GM12878 (cell line): ENCODE measurements around the gene CACNA2D1. TPM values are rescaled to one million over a fixed set of nuclear protein-coding genes. Genes with fewer than 3 reads are reported as not detected.

Source experiments
- ATAC-seq: fragments of 200-7000 bp; cut with Tn5 transposase; 3 replicates; pipeline ENCODE4 v1.9.1; 2020; ENCODE audit warnings: mild to moderate bottlenecking, moderate library complexity
- BruUV-seq: library from RNA; stranded (reverse); fragments of 400-500 nt; replicated peaks from 2 replicates; lab custom pipeline; 2021; lab: Mats Ljungman, UMichigan
- CTCF ChIA-PET: fragments of 300-600 bp; sonication (Branson Sonifier 250); formaldehyde crosslinking; extraction: SDS; loops from one replicate; lab custom pipeline; 2021; ENCODE audit warnings: inconsistent platforms; lab: Yijun Ruan, JAX
- POLR2A ChIA-PET: fragments of 350-600 bp; formaldehyde crosslinking; extraction: SDS; loops from one replicate; lab custom pipeline; 2021; ENCODE audit warnings: inconsistent platforms; lab: Charles Lee
- RAD21 ChIA-PET: fragments of 300-600 bp; sonication (Branson Sonifier 250); formaldehyde crosslinking; loops from one replicate; lab custom pipeline; 2023; ENCODE audit warnings: antibody characterized with exemption; ENCODE audit not compliant: unreplicated experiment; lab: Charles Lee
- SMC1A ChIA-PET: fragments of 300-600 bp; sonication (Branson Sonifier 250); formaldehyde crosslinking; loops from one replicate; lab custom pipeline; 2023; ENCODE audit not compliant: unreplicated experiment, uncharacterized antibody; lab: Charles Lee
- DNase-seq: peaks from one replicate; pipeline ENCODE4 v3.0.0-alpha.2; 2011; ENCODE audit warnings: low read depth, low spot score
- FAIRE-seq: peaks from 3 replicates; lab custom pipeline; 2011; peaks lifted over from hg19 to GRCh38; lab: Jason Lieb, UNC
- H2AFZ ChIP-seq: 2 replicates; pipeline ENCODE4 v1.6.0; 2011; ENCODE audit warnings: low read depth, low read length, control low read depth; ENCODE audit not compliant: control insufficient read depth
- H3K27ac ChIP-seq: 2 replicates; pipeline ENCODE4 v1.5.1; 2011; ENCODE audit warnings: control low read depth; ENCODE audit not compliant: control insufficient read depth, insufficient read depth
- H3K27me3 ChIP-seq, 2 experiments: replicated peaks in 1 of 2; 2 replicates each; pipeline versions ENCODE4 v1.6.0 to v1.6.1; 2011; ENCODE audit warnings: low read length in 1 of 2; ENCODE audit not compliant: control insufficient read depth in 2 of 2, insufficient read depth in 2 of 2
- H3K36me3 ChIP-seq, 2 experiments: 2 replicates each; pipeline ENCODE4 v1.5.1; 2011; ENCODE audit warnings: low read length in 1 of 2; ENCODE audit not compliant: control insufficient read depth in 2 of 2, insufficient read depth in 2 of 2
- H3K4me1 ChIP-seq: 2 replicates; pipeline ENCODE4 v1.6.1; 2011; ENCODE audit warnings: mild to moderate bottlenecking, low read length, moderate library complexity, mixed read lengths; ENCODE audit not compliant: control insufficient read depth, insufficient read depth
- H3K4me2 ChIP-seq: 2 replicates; pipeline ENCODE4 v1.6.0; 2011; ENCODE audit warnings: control low read depth; ENCODE audit not compliant: control insufficient read depth, insufficient read depth
- H3K4me3 ChIP-seq: fragments of 200-600 bp; sonication (generic); 2 replicates; pipeline ENCODE4 v1.5.1; 2016
- H3K79me2 ChIP-seq: 2 replicates; pipeline ENCODE4 v1.6.0; 2011; ENCODE audit warnings: low read length; ENCODE audit not compliant: control insufficient read depth, insufficient read depth
- H3K9ac ChIP-seq: 2 replicates; pipeline ENCODE4 v1.8.0; 2011; ENCODE audit warnings: low read length, control low read depth, mixed read lengths; ENCODE audit not compliant: control insufficient read depth, insufficient read depth
- H3K9me3 ChIP-seq: replicated peaks from 3 replicates; pipeline ENCODE4 v1.5.1; 2011; ENCODE audit warnings: mild to moderate bottlenecking, low read length; ENCODE audit not compliant: control insufficient read depth, insufficient read depth
- H4K20me1 ChIP-seq: 2 replicates; pipeline ENCODE4 v1.6.0; 2011; ENCODE audit not compliant: control insufficient read depth, insufficient read depth
- EGR1 ChIP-seq, 2 experiments: IDR thresholded peaks; 1 replicate in 1 of 2; 2 replicates in 1 of 2; pipeline ENCODE4 v1.6.1; 2011 to 2012; ENCODE audit warnings: low read depth in 2 of 2, low read length in 2 of 2, borderline replicate concordance in 1 of 2, mild to moderate bottlenecking in 1 of 2, moderate library complexity in 1 of 2
- EP300 ChIP-seq, 2 experiments: fragments of 150-350 bp in 1 of 2; IDR thresholded peaks; 2 replicates each; pipeline ENCODE4 v1.6.1; 2011 to 2012; ENCODE audit warnings: low read depth in 2 of 2, low read length in 2 of 2, borderline replicate concordance in 1 of 2, improper control_type of control experiment in 1 of 2, inconsistent platforms in 1 of 2; ENCODE audit not compliant: control insufficient read depth in 1 of 2
- FOXK2 ChIP-seq: fragments of 450-650 bp; IDR thresholded peaks from 2 replicates; pipeline ENCODE4 v1.6.1; 2017; ENCODE audit warnings: mild to moderate bottlenecking, moderate library complexity
- KAT2A ChIP-seq: conservative IDR thresholded peaks from 2 replicates; pipeline ENCODE4 v1.6.1; 2011; ENCODE audit warnings: low read depth, low read length; ENCODE audit not compliant: control insufficient read depth
- NRF1 ChIP-seq: conservative IDR thresholded peaks from 2 replicates; pipeline ENCODE4 v1.6.1; 2011; ENCODE audit warnings: mild to moderate bottlenecking, low read depth, low read length, improper control_type of control experiment
- POLR2A ChIP-seq: IDR thresholded peaks from 2 replicates; pipeline ENCODE4 v1.6.1; 2011; ENCODE audit warnings: low read depth, mild to moderate bottlenecking, low read length
- SMARCA5 ChIP-seq: fragments of 450-650 bp; IDR thresholded peaks from 2 replicates; pipeline ENCODE4 v1.6.1; 2017; ENCODE audit warnings: mild to moderate bottlenecking
- ZBTB33 ChIP-seq: fragments of 450-650 bp; IDR thresholded peaks from 2 replicates; pipeline ENCODE4 v1.6.1; 2017; ENCODE audit warnings: mild to moderate bottlenecking
- ZNF207 ChIP-seq: fragments of 450-650 bp; IDR thresholded peaks from 2 replicates; pipeline ENCODE4 v1.6.1; 2014; ENCODE audit warnings: antibody characterized with exemption, mild to moderate bottlenecking, borderline replicate concordance
- ZNF24 ChIP-seq: fragments of 450-650 bp; IDR thresholded peaks from 2 replicates; pipeline ENCODE4 v1.6.1; 2017; ENCODE audit warnings: antibody characterized with exemption, mild to moderate bottlenecking
- WGBS: methylation state at CpG from one replicate; pipeline ENCODE4 v1.1.6; 2016; ENCODE audit warnings: low lambda C conversion rate; ENCODE audit not compliant: insufficient replicate concordance, insufficient coverage; ENCODE audit errors: missing lambda C conversion rate; 5-methylcytosine and 5-hydroxymethylcytosine counted together
- in situ Hi-C: fragments of 300-500 bp; cut with MboI; formaldehyde crosslinking; loops from 9 replicates; pipeline ENCODE4 v1.14.3; 2018; ENCODE audit warnings: mixed read lengths
- intact Hi-C: fragments of 100-400 bp; cut with micrococcal nuclease; formaldehyde crosslinking; loops from one replicate; pipeline ENCODE4 v1.14.2; 2022; ENCODE audit not compliant: unreplicated experiment
- polyA plus RNA-seq, 11 experiments: library from polyadenylated mRNA; depleted of rRNA in 4 of 11; unstranded in 6 of 11; stranded (reverse) in 5 of 11; fragments of >200 nt; fragmentation: Nextera tagmentation in 4 of 11; fragmentation: Illumina TruSeq in 1 of 11; extraction: Ambion mirVana in 4 of 11; extraction: Trizol in 1 of 11; gene quantifications; 1 replicate in 1 of 11; 2 replicates in 10 of 11; pipeline versions ENCODE4 v1.2.1 to v1.2.3, GENCODE V29; 2011 to 2016; ENCODE audit warnings: inconsistent platforms in 2 of 11, missing spikeins in 2 of 11, low read depth in 1 of 11
- total RNA-seq, 4 experiments: library from RNA; depleted of rRNA in 3 of 4; stranded (reverse); fragments of >200 nt in 3 of 4; fragmentation: Illumina TruSeq in 1 of 4; extraction: Trizol in 1 of 4; gene quantifications; 2 replicates each; pipeline versions ENCODE4 v1.2.1 to v1.2.3, GENCODE V29; 2013 to 2021

CACNA2D1 gene
- total and polyA plus RNA-seq, 10 of the 15 experiments (the other 5 are each of a cell fraction or from before 2014, with no cell fraction given): 0.14 to 14.8 (median 0.97) TPM

GRCh38 chr7:82275342-82275741 is 168.2 kb downstream of the CACNA2D1 start:
- no peak for TF ChIP-seq SMARCA5
- TF ChIP-seq KAT2A: no peak
- TF ChIP-seq ZNF207: no peak
- TF ChIP-seq POLR2A: no peak
- no peak for TF ChIP-seq EGR1 (IDR thresholded peaks at IDR 0.05; ENCODE audit: borderline replicate concordance in 1 of 2, low read depth in 2 of 2, low read length in 2 of 2)
- TF ChIP-seq NRF1: no peak
- BruUV-seq: no TSS peak
- in situ Hi-C loops (no loop called here), intact Hi-C loops (no loop called here)
- Histone ChIP-seq H3K4me2 (no peak overlapping the region), H3K36me3 (no peaks in the 10 kb centered on the region), H3K79me2 (no peaks in the 10 kb centered on the region), H3K27me3 (no peaks in the 10 kb centered on the region), H2AFZ (no peak overlapping the region), H3K4me3 (no peak overlapping the region), H3K9me3 (no peaks in the 10 kb centered on the region), H3K27ac (no peak overlapping the region), H3K9ac (no peak overlapping the region), H4K20me1 (no peaks in the 10 kb centered on the region), H3K4me1 (no peaks in the 10 kb centered on the region)
- DNase-seq (no peak), ATAC-seq (peak; percentile 61), FAIRE-seq (no peak)
- ChIA-PET RAD21 (interaction anchor here (1.2 kb wide), 1 partner anchor 13 kb away, joined by 3 read pairs; no protein-coding TSS in a partner anchor), POLR2A (no interaction called here), CTCF (interaction anchor here (0.8 to 1.3 kb wide), 3 partner anchors 11 to 21 kb away, joined by 3 to 4 read pairs (median 3); no protein-coding TSS in a partner anchor), SMC1A (interaction anchor here (1.2 to 1.4 kb wide), 2 partner anchors 22 to 42 kb away, joined by 3 read pairs; no protein-coding TSS in a partner anchor)
- WGBS: 16% methylated on average over 3 of the region's 3 CpGs

DNA sequence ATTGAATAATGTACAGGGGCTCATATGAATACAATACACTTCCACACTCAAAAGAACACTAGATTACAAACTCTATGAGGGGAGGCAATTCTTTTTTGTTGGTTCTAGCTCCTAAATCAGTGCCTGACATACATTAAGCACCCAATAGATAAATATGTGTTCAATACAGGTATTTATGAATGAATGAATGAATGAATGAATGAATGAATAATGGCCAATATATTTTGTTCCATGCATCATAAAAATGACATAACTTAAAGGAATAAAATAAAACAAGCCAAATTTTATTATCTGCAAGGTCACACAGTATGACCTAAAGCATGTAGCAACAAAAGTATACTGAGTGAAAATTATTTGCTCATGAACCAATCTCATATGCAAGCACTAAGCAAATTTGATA is 168.9 kb downstream of the CACNA2D1 start:
- POLR2A ChIA-PET: no interaction called here

More for the DNA sequence above, 168.9 kb downstream of the CACNA2D1 start:
- Histone ChIP-seq H2AFZ (no peak overlapping the region), H3K9ac (no peak overlapping the region), H3K36me3 (no peaks in the 10 kb centered on the region), H3K4me3 (no peak overlapping the region), H4K20me1 (no peaks in the 10 kb centered on the region), H3K27ac (no peak overlapping the region), H3K79me2 (no peaks in the 10 kb centered on the region), H3K4me2 (no peak overlapping the region), H3K27me3 (no peaks in the 10 kb centered on the region), H3K4me1 (no peaks in the 10 kb centered on the region), H3K9me3 (no peaks in the 10 kb centered on the region)
- in situ Hi-C loops: no loop called here
- RAD21 ChIA-PET: interaction anchor here (1.2 kb wide), 1 partner anchor 13 kb away, joined by 3 read pairs; no protein-coding TSS in a partner anchor
- CTCF ChIA-PET: interaction anchor here (1.3 kb wide), 1 partner anchor 22 kb away, joined by 4 read pairs; no protein-coding TSS in a partner anchor
- no peak for ATAC-seq
- FAIRE-seq: no peak
- no peak for TF ChIP-seq EP300 (IDR thresholded peaks at IDR 0.05; ENCODE audit: borderline replicate concordance in 1 of 2, control insufficient read depth in 1 of 2, low read depth in 2 of 2, low read length in 2 of 2)
- no peak for TF ChIP-seq FOXK2
- TF ChIP-seq ZNF24: peak; percentile 97
- TF ChIP-seq ZBTB33: no peak
- DNase-seq: no peak
- BruUV-seq: no TSS peak
- intact Hi-C loops: no loop called here
- SMC1A ChIA-PET: interaction anchor here (1.2 to 1.4 kb wide), 3 partner anchors 23 to 71 kb away, joined by 3 read pairs; no protein-coding TSS in a partner anchor
